ENCODE data around the gene CSTPP1.

Gene CSTPP1

DNA sequence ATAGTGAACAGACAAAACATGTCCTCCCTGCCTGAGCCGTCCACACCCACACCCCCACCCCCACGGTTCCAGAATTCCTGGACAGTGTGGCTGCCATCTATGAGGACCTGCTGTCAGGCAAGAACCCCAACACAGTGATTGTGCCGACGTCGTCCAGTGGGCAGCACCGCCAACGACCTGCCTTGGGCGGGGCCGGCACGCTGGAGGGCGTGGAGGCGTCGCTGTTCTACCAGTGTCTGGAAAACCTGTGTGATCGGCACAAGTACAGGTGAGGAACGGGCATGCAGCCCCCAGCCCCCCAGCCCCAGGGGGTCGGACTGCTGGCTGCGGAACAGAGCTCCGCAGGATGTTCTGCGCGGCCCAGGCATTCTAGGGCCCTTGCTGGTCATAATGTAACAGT lies 220.4 kb downstream of the CSTPP1 start:
- DNase-seq (ENCODE audit: low read depth in 3 of 3, low spot score in 1 of 3), result no peak

DNA sequence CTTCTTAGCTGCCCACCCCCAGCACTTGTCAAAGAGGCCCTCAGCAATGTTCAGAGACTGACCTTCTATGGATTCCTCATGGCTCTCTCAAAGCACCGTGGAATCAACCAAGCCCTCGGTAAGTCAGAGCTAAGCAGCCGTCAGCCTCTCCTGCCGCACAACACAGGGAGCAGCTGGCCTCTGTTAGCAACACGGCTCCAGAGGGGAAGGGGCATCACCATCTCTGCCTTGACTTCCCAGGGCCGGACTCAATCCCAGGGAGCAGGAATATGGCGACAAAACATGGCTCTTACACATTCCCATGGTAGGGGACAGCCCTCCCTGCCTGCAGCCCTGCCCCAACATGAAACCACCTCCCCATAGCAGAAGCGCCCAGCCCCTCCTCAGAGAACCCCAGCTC lies 221.2 kb downstream of the CSTPP1 start:
- DNase-seq (ENCODE audit: low read depth in 3 of 3, low spot score in 1 of 3), result no peak

DNA sequence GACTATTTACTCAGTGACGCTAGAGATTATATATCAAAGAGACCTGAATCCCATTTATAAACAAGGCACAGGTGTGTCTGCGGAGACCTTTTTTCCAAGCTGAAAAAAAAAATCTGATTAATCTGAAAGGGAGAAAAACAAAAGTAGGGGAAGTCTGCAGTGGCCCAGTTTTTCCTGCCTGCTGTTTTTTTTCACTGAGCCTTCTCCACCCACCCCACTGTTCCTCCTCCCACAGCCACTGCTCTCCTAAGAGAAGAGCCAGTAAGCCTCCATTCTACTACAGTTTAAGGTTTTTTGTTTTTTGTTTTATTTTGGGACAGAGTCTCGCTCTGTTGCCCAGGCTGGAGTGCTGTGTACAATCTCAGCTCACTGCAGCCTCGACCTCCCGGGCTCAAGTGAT lies 221.7 kb downstream of the CSTPP1 start:
- no peak for DNase-seq (ENCODE audit: low read depth in 3 of 3, low spot score in 1 of 3)

DNA sequence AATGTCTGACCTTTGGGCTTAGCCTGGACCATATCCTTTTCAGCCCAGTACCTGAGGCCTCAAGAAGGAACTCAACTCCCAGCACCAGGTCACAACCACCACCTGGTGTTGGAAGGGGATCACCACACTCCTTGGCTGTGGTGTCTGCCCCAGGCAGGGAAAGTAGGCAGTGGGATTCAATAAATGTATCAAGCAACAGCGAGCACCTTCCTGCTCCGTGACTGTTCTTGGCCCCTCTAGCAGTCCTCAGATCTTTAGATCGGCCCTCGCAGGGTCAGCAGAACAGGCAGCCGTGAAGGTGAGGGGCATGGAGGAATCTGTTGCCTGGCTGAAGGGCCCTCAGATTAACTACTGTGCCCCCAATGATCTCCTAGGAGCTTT lies 224.2 kb downstream of the CSTPP1 start:
- DNase-seq (ENCODE audit: low read depth in 3 of 3, low spot score in 1 of 3), result no peak

DNA sequence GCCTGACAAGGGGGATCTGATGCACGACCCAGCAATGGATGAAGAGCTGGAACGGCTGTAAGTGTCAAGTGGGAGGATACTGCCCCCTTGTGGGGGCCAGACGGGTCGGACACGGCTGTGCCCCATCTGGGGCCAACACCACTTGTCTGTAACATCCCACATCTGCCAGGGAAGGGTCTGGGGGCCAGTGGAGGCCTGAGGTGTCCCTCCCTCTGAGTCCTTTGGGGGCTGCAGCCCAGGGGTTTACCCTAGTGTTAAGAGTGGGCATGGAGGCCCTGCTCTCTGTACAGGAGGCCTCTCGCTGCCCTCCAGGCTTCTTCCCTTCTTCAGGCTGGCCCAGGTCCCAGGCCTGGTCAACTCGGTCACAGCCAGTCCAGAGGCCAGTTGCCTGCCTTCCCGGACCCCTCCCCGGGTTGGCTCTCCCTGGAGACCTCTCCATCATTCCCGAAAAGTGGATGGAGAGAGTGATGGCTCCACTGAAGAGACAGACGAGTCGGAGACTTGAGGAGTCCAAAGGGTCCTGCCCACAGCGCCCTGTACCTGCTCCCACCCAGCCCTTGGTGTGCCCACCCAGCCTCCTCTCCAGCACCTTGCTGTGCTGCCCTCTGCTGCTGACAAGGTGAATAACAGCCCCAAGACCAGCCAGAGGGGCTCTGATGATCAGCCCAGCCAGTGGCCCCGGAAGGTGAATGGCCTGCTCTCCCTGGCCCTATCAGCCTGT lies 224.7 kb downstream of the CSTPP1 start:
- DNase-seq (ENCODE audit: low read depth in 3 of 3, low spot score in 1 of 3), result peak in 1 of 3 donors; percentile 42

DNA sequence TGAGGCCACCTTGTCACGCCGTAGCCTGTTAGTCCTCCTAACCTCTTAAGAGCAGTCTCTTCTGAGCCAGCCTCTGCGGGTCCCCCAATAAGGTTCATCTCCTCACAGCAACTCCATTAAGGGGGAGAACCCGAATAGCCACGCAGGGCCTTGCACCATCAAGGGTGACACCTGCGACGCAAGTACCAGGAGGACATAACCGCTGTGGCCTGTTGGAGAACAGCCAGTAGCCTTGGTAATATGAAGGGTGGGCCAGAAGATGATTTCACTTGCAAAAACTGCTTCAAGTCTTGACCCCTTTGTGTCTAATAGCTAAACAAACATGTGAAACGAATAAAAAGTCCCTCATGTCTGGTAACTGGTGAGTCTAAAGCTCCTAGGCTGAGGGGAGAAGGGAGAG lies 225.3 kb downstream of the CSTPP1 start:
- DNase-seq (ENCODE audit: low read depth in 3 of 3, low spot score in 1 of 3), result no peak

DNA sequence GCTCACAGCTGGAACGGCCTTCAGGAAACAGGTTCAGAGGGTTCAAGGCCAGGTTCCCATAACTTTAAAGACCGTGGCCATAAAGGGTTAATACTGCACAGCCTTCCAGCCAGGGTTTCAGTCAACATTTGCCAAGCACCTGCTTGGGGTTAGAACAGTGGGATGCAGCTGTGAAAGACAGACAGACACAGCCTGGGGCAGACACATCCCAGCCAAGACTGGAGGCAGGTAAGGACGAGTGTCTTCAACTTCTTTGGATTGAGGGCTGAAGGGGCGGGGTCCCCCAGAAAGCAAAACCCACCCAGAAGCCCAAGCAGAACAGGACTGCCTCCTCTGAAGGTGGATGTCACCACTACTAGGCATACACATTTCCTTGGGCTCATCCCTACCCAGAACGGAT lies 225.9 kb downstream of the CSTPP1 start:
- no peak for DNase-seq (ENCODE audit: low read depth in 3 of 3, low spot score in 1 of 3)

DNA sequence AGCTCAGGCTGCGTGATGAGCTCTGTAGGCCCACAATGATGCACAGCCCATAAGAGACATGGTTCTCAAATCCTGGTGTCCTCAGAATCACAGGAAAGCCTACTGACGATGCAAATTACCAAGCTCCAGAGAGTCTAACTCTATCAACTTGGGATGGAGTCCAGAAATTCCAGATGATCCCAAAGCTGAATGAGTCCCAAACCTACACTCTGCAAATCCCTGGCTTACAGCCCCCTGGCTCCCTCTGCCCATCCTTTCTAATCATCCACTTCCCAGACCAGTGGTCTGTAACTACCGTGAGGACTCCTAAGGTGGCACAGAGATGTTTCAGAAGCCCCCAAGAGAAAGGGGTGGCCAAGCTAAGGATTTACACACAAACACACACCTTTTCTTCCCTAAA lies 226.6 kb downstream of the CSTPP1 start:
- no peak for DNase-seq (ENCODE audit: low read depth in 3 of 3, low spot score in 1 of 3)

DNA sequence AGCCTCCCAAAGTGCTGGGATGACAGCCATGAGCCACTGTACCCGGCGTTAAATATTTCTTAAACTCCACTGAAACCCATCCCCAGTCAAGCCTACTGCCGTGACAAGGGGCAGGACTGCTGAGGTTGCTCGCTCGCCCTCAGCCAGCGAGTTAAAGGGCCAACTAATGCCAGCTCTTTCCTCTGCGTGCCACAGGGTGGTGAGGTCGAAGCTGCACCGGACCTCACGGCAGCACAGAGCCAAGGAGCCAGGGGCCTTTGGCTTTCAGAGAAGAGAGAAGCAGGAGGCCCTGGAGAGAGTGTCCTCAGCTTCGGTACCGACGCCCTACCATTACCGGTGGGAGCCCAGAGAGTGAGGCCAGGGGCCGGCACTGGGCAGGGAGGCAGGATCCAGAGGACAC lies 227.3 kb downstream of the CSTPP1 start:
- DNase-seq (ENCODE audit: low read depth in 3 of 3, low spot score in 1 of 3), result no peak

DNA sequence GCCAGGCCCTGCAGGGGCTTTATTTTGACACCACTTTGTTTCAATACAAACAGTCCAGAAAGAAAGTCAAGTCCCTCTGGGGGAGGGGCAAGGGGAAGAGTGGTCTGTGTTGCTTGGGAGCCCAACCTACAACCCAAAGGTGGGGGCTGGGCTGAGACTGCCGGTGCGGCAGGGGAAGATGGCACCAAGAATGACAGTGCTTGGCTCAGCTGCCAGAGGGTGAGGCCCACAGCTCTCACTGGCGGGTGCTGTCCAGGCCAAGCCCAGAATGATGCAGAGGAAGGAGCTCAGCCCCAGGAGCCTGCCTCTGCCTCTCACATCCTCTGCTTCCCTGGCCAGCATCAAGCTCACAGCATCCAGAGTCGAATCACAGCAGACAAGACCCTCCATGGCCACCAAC lies 227.8 kb downstream of the CSTPP1 start:
- DNase-seq (ENCODE audit: low read depth in 3 of 3, low spot score in 1 of 3), result no peak

DNA sequence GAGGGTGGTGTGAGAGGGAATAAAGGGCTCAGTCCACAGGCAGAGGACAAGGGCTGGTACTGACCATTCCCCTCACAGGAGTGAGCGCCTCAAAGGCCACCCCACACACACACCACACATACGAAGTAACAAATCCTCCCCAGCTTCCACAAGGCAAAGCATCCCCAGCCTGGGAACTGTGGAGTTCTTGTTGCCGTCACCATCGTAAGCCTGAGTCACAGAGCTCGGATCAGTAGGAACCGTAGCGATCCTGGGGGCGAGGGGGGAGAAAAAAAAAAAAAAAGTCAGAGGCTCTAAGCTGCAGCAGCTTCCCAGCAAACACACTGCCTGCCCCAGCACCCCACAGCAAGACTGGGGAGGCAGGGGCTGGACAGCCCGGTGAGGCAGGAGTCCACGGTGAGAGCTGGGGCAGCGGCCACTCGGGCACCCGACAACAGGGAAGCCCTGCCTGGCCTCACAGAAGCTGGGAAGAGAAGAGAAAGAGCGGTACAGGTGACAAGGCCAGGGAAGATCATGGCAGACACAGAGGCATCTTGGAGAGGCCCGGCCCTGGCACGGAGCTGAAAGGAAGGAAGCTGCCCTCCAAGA lies 228.8 kb downstream of the CSTPP1 start:
- no peak for DNase-seq (ENCODE audit: low read depth in 3 of 3, low spot score in 1 of 3)

DNA sequence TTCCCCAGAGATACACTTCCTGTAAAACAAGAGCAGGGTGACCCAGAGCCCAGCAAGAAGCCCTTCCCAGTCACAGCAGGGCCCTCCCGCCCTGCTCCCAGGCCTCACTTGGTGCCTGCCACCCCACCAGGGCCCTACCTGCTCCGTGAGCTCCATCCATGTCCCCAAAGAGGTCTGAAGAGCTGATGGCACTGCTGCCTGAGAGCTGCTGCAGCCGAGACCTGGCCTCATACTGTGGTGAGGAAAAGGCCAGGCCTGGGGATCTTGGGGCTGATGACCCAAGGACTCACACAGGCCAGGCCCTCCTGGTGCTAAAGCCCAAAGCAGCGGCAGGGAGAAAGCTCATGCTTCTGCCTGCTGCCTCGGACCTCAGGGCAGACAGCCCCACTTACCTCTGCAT lies 229.8 kb downstream of the CSTPP1 start:
- DNase-seq (ENCODE audit: low read depth in 3 of 3, low spot score in 1 of 3), result no peak

DNA sequence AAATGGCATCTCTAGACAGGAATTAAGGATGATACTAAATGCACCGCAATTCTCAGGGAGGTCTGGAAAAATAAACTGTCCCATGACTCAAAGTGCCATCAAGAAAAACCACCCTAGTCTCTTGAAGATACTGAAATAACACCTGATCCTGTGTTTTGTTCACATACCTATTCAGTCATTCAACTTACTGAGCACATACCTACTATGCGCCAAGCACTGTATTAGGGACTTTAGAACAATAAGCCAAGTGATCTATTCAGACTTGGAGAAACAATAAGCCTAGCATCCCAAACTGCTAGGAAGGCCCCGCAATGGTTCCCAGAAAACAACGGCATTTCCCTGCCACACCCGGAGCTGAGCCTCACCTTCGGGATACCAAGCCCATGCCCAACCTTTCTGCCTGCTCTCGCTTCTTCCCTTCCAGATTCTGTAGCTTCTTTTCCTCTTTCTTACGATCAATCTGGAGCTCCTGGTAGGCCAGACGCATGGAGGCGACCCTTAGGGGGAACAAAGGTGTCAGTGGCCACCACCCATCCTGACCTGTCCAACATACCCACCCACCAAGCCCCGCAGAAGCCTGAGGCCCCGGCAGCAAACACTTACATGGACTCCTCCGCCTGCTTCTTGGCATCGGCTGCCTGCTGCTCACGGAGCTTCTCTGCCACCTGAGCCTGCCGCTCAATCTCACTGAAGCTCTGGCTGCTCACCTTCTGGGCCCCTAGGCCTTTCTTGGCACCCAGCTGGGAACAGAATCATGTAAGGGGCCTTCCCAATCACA lies 234.7 kb downstream of the CSTPP1 start:
- DNase-seq (ENCODE audit: low read depth in 3 of 3, low spot score in 1 of 3), result no peak

DNA sequence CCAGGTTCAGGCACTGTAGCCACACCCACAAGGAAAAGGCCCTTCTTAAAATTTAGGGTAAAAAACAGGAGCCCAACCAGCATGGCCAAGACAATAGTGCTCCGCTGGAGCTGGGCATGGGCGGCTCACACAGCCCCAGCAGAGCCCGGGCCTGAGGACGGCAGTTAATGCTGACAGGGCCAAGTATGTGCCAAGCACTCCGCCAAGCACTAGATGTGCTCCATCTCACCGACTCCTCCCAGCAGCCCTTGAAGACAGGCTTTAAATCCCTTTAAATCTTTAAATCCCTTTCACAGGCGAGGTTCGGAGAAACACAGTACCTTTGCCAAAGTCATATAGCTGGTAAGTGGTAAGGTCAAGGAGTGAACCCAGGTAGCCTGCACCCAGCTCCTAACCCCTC lies 235.3 kb downstream of the CSTPP1 start:
- no peak for DNase-seq (ENCODE audit: low read depth in 3 of 3, low spot score in 1 of 3)

DNA sequence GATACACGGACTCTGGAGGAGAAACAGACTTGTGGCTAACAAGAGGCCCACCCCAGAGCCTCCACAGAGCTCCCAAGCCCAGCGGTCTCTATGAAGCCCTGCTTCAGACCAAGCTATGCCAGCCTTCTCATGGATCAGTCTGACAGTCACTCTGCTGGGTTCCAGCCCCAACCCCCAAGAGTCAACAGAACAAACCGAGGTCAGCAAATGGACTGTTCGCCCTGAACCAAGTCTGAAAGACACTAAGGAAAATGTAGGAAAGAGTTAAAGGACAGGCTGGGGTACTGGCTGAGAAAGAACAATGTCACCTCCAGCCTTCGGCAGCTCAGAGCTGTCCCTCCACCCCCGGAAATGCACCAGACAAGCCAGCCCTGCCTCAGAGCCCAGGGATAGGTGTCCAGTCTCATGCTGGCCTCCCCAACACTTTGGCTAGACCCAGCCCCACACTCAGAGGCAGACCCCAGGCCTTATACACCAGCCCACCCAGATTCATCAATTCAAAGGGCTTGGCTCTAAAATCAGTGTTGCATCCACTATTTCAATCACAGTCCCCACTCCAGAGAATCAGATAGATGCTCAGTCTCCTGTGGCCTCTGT lies 236.3 kb downstream of the CSTPP1 start:
- DNase-seq (ENCODE audit: low read depth in 3 of 3, low spot score in 1 of 3), result no peak

DNA sequence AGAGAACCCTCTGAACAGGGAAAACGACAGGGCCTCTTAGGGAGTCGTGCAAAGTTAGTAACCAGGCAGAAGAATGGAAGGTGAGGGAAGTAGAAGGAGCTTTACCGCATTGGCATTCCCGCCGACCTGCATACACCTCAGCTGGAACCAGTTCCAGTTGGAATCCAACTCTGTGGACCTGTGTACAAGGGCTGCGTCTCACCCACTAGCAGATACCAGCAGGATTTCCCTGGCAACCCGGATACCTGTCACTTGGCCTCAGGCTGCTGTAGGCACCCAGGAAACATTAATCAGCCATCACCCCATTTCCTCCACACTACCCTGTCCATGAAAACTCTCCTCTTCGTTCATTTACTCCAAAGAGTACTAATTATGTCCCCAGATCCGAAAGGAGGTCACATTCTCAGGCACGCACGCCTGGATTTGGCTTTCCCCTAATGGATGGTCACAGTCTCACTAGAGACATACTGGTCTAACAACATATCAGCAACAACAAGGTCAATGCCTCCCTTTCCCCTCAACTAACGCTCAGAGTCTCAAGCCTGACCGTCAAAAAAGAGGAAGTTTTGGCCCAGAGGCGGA lies 239.3 kb downstream of the CSTPP1 start:
- no peak for DNase-seq (ENCODE audit: low read depth in 3 of 3, low spot score in 1 of 3)

DNA sequence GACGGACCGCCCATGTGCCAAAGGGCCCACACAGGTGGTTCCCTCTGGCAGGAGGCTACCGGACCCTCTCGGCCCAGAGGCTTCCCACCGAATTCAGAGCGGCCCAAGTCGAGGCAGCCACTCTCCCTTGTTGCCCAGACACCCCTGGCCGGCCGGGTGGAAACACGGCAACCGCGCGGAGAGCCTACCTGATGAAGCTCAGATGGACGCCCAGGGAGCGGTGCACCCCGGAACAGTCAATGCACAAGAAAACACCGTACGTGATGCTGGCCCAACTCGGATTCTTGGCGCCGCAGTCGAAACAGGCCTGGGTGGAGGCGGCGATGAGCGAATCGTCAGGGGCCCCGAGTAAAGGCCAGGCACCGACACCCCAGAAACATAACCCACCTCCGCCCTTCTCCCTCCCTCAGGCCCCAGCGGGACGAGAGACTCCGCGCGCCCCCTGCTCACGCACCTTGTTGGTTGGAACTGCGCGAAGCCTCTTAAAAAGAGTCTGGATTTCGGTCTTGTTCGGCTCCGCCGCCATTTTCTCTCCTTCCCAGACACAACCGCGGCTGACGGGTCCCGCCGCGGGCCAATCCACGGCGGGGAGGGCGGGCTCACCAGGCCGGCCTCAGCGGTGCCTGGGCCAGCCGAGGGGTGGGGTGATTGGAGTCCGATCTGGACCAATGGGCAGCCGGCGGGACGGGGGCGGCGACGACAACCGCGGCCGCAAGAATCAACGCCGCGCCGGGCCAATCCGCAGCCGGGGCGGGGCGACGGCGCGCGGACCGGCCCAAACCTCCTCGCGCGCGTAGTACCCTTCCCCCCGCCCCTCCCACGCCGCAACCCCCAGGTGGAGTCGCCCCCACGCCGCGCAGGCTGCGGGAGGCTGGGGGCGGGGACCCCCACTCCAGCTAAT lies 240.0 kb downstream of the CSTPP1 start, which contains the start of gene ARFGAP2:
ARFGAP2 (minus strand) TSS at position 552 of the 901 bp plus-strand sequence; CDS start at position 526, 26 bp downstream.
- peak; percentile 90 to 92 (median 91) for DNase-seq (ENCODE audit: low read depth in 3 of 3, low spot score in 1 of 3)

DNA sequence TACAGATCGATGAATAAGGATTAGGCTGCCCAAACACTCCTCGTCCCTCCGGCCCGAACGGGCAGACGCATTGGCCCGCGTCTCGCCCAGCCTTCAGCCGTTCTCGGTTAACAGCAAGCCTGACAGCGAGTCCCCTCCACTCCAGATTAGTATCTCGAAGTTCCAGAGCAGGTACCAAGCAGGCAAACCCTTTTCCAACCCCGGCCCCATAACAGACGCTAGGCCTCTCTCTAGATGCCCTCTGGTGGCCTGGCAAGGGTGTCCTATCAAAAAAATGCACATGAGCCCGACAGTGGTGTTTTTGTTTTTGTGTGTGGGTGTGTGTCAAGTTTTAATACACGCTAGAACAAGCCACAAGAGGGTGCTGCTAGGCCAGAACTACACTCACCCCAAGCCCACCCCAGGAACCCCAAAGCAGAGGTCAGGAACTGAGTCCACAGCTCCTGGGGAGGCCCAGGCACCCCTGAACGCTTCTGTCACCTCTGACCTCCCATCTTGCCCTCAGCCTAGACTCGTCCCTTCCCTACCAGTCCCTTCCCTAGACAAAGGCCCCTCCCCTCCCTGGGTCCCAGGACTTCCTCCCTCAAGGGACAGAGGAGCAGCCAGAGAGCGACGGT lies 240.8 kb downstream of the CSTPP1 start:
- peak; percentile 39 to 54 (median 46) for DNase-seq (ENCODE audit: low read depth in 3 of 3, low spot score in 1 of 3)

DNA sequence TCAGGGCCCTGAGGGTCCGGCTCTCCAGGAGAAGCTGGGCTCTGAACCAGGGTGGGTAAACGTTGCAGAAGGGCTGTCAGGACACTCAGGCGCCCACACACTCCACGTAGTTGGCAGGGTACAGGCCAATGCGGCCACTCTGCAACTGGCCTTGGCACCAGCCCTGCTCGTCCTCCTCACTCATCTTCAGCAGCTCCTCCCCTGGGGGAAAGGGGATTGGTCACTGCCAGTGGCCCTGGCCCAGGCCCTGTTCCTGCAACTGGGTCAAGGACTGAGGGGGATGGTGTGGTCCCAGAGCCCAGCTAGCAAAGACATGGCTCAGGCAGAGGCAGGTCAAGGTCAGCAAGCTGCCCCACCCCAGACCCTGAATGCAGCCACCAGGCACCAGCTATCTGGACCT lies 241.3 kb downstream of the CSTPP1 start:
- no peak for DNase-seq (ENCODE audit: low read depth in 3 of 3, low spot score in 1 of 3)

DNA sequence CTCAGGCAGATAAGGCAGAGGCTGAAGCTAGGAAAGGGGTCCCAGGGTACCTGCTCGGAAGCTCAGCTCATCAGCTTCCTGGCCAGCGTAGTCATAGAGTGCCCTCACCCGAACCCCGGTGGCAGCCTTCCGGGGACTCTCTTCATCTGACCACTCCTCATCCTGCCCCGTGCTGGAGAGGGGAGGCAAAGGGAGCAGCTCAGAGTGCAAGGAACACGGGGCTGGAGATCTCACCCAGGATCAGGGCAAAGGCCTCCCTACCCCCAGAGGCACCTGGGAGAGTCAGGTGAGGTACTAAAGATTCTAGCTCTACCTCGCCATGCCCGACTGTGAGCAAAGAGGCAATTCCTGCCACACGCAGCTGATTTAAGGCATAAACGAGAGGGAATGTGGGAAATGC lies 241.8 kb downstream of the CSTPP1 start:
- DNase-seq (ENCODE audit: low read depth in 3 of 3, low spot score in 1 of 3), result no peak
